Measurements from ENCODE around the gene MYCN.

- TF ChIP-seq POLR2A (IDR thresholded peaks at IDR 0.05; ENCODE audit: extremely low read depth, insufficient read length) (no peak), CTCF (IDR thresholded peaks at IDR 0.05; ENCODE audit: low read depth, low read length) (no peak)
These were observed 15.1 kb downstream of the MYCN start for GRCh38 chr2:15955232-15955988.

Measured in NB4 (cell line).